ENCODE results near the gene MAN1A1. TPM values are rescaled to one million over a fixed set of nuclear protein-coding genes. Genes with fewer than 3 reads are reported as not detected.

Gene MAN1A1
- total RNA-seq, 1 experiment from 2014 or later = 13.3 TPM

- H3K4me3 Mint-ChIP-seq (ENCODE audit: low read depth, unreplicated experiment) = no peak overlapping the region
- BruUV-seq (replicated peaks) = no TSS peak
- no peak overlapping the region for H3K27ac Mint-ChIP-seq (ENCODE audit: unreplicated experiment)
- no peak for TF ChIP-seq CTCF (IDR thresholded peaks at IDR 0.05; ENCODE audit: unreplicated experiment)
- no peaks in the 10 kb centered on the region for H3K36me3 Mint-ChIP-seq (ENCODE audit: insufficient read depth, unreplicated experiment)
- intact Hi-C loops (cut with micrococcal nuclease; ENCODE audit: unreplicated experiment) = no loop called here
- no peak for DNase-seq
- peaks cover 7% of the 10 kb centered on the region for H3K4me1 Mint-ChIP-seq (ENCODE audit: low read depth, unreplicated experiment)
- no peaks in the 10 kb centered on the region for H3K27me3 Mint-ChIP-seq (ENCODE audit: unreplicated experiment)
- CTCF ChIA-PET = no interaction called here
- H3K9me3 Mint-ChIP-seq (ENCODE audit: low read depth, unreplicated experiment) = no peaks in the 10 kb centered on the region
Measured at GRCh38 chr6:119303164-119303887, 46.2 kb downstream of the MAN1A1 start.

GRCh38 chr6:119301429-119301828 lies 48.1 kb downstream of the MAN1A1 start:
- no peaks in the 10 kb centered on the region for H3K9me3 Mint-ChIP-seq (ENCODE audit: low read depth, unreplicated experiment)
- H3K4me1 Mint-ChIP-seq (ENCODE audit: low read depth, unreplicated experiment) = no peaks in the 10 kb centered on the region
- no peak overlapping the region for H3K27ac Mint-ChIP-seq (ENCODE audit: unreplicated experiment)
- H3K36me3 Mint-ChIP-seq (ENCODE audit: insufficient read depth, unreplicated experiment) = no peaks in the 10 kb centered on the region
- no peak overlapping the region for H3K4me3 Mint-ChIP-seq (ENCODE audit: low read depth, unreplicated experiment)
- intact Hi-C loops (cut with micrococcal nuclease; ENCODE audit: unreplicated experiment) = no loop called here
- no TSS peak for BruUV-seq (replicated peaks)
- H3K27me3 Mint-ChIP-seq (ENCODE audit: unreplicated experiment) = no peaks in the 10 kb centered on the region
- no peak for TF ChIP-seq CTCF (IDR thresholded peaks at IDR 0.05; ENCODE audit: unreplicated experiment)
- CTCF ChIA-PET = no interaction called here
- DNase-seq = no peak

- Mint-ChIP-seq H3K27ac (ENCODE audit: unreplicated experiment) (no peak overlapping the region), H3K27me3 (ENCODE audit: unreplicated experiment) (no peaks in the 10 kb centered on the region), H3K4me3 (ENCODE audit: low read depth, unreplicated experiment) (no peak overlapping the region), H3K9me3 (ENCODE audit: low read depth, unreplicated experiment) (no peaks in the 10 kb centered on the region), H3K4me1 (ENCODE audit: low read depth, unreplicated experiment) (peaks cover 15% of the 10 kb centered on the region), H3K36me3 (ENCODE audit: insufficient read depth, unreplicated experiment) (no peaks in the 10 kb centered on the region)
- CTCF ChIA-PET = no interaction called here
- TF ChIP-seq CTCF (IDR thresholded peaks at IDR 0.05; ENCODE audit: unreplicated experiment) = no peak
- no TSS peak for BruUV-seq (replicated peaks)
- DNase-seq = no peak
- intact Hi-C loops (cut with micrococcal nuclease; ENCODE audit: unreplicated experiment) = no loop called here
Measured at GRCh38 chr6:119299694-119300093, 49.9 kb downstream of the MAN1A1 start.

- no peaks in the 10 kb centered on the region for H3K27me3 Mint-ChIP-seq (ENCODE audit: unreplicated experiment)
- no TSS peak for BruUV-seq (replicated peaks)
- no peaks in the 10 kb centered on the region for H3K36me3 Mint-ChIP-seq (ENCODE audit: insufficient read depth, unreplicated experiment)
- no peak overlapping the region for H3K4me3 Mint-ChIP-seq (ENCODE audit: low read depth, unreplicated experiment)
- DNase-seq = no peak
- H3K9me3 Mint-ChIP-seq (ENCODE audit: low read depth, unreplicated experiment) = no peaks in the 10 kb centered on the region
- intact Hi-C loops (cut with micrococcal nuclease; ENCODE audit: unreplicated experiment) = no loop called here
- no peak overlapping the region for H3K27ac Mint-ChIP-seq (ENCODE audit: unreplicated experiment)
- no peak for TF ChIP-seq CTCF (IDR thresholded peaks at IDR 0.05; ENCODE audit: unreplicated experiment)
- peaks cover 15% of the 10 kb centered on the region for H3K4me1 Mint-ChIP-seq (ENCODE audit: low read depth, unreplicated experiment)
- CTCF ChIA-PET = no interaction called here
Measured at GRCh38 chr6:119297049-119297448, 52.5 kb downstream of the MAN1A1 start.
